A673 (cell line): ENCODE measurements around the gene SDR9C7.

Experiments used
- CTCF ChIP-seq: fragments of 300-800, 200-600 bp; sonication (generic); conservative IDR thresholded peaks from 2 replicates; pipeline ENCODE4 v1.5.1; 2017; ENCODE audit warnings: low read depth, mild to moderate bottlenecking, antibody characterized with exemption, low read length, moderate library complexity, mixed read lengths
- EZH2 ChIP-seq: fragments of 200-600 bp; sonication (generic); IDR thresholded peaks from 2 replicates; pipeline ENCODE4 v1.6.1; 2017; ENCODE audit warnings: borderline replicate concordance, low read depth, mild to moderate bottlenecking, mixed read lengths, antibody characterized with exemption, low read length; ENCODE audit not compliant: poor library complexity, severe bottlenecking

DNA sequence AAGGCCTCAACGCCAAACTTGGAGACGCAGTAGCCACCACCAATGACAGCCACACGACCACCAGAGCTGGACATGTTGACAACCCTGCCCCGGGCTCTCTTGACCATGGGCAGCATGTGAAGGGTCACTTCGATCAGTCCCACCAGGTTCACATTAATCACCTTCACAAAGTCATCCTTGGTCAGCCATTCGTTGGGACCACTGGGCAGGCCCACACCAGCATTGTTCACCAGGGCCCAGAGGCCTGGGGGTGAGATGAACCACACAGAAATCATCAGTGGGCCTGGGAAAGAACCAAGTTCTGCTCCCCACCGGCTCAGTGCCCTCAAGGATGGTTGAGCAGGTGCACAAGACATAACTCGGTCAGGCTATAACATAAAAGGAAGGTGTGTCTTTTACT, 4.0 kb downstream of the SDR9C7 start:
- TF ChIP-seq CTCF: no peak
- TF ChIP-seq EZH2: no peak
